HG03571 (cell line): ENCODE measurements around the gene PSORS1C2.

ENCODE experiments used
- ATAC-seq: cut with Tn5 transposase; IDR thresholded peaks from one replicate; pipeline ENCODE4 v1.9.1; 2021; ENCODE audit not compliant: unreplicated experiment

PSORS1C2 gene

GRCh38 chr6:31114970-31115849, 23.7 kb downstream of the PSORS1C2 start:
- ATAC-seq = no peak

- no peak for ATAC-seq
These were observed 24.4 kb downstream of the PSORS1C2 start, which contains the start of gene PSORS1C1 for GRCh38 chr6:31114541-31114878. Gene PSORS1C1, plus strand, starts transcription at chr6:31114800. Its CDS starts 14,833 bp downstream, at chr6:31129633.

GRCh38 chr6:31113861-31114540, 24.9 kb downstream of the PSORS1C2 start:
- no peak for ATAC-seq

GRCh38 chr6:31112478-31112877, 26.4 kb downstream of the PSORS1C2 start, which contains the start of gene C6orf15:
Gene C6orf15, minus strand, starts transcription at chr6:31112575. Its CDS starts 20 bp downstream, at chr6:31112555.
- no peak for ATAC-seq

- ATAC-seq = no peak
These were observed 27.2 kb downstream of the PSORS1C2 start for GRCh38 chr6:31111712-31112111.

- ATAC-seq = no peak
These were observed 27.9 kb downstream of the PSORS1C2 start for GRCh38 chr6:31110825-31111582.

- ATAC-seq = no peak
These were observed 31.8 kb downstream of the PSORS1C2 start for GRCh38 chr6:31107052-31107451.

GRCh38 chr6:31103136-31103535, 35.7 kb downstream of the PSORS1C2 start:
- no peak for ATAC-seq

- ATAC-seq = no peak
These were observed 40.4 kb downstream of the PSORS1C2 start for GRCh38 chr6:31098449-31098938.

GRCh38 chr6:31096656-31097055, 42.2 kb downstream of the PSORS1C2 start:
- no peak for ATAC-seq

- ATAC-seq = no peak
These were observed 42.7 kb downstream of the PSORS1C2 start for GRCh38 chr6:31096215-31096614.

GRCh38 chr6:31094389-31094881, 44.4 kb downstream of the PSORS1C2 start:
- ATAC-seq = no peak

- ATAC-seq = no peak
These were observed 45.9 kb downstream of the PSORS1C2 start for GRCh38 chr6:31092769-31093505.

GRCh38 chr6:31092238-31092637, 46.6 kb downstream of the PSORS1C2 start:
- no peak for ATAC-seq

- ATAC-seq = no peak
These were observed 47.2 kb downstream of the PSORS1C2 start for GRCh38 chr6:31091680-31092079.

GRCh38 chr6:31090973-31091364, 47.9 kb downstream of the PSORS1C2 start:
- ATAC-seq = no peak

GRCh38 chr6:31090275-31090972, 48.4 kb downstream of the PSORS1C2 start:
- ATAC-seq = no peak
